Nephron progenitor cell (in vitro differentiated cells): ENCODE measurements around the gene TMEM62.
"Not testable (repeated sequence)": the region's sequence is repeated elsewhere in the genome, so short reads cannot be mapped to it uniquely, and the experiment has no call there.

Source experiments
- DNase-seq: peaks from one replicate; pipeline ENCODE4 v3.0.0; 2021
- H3K27ac Mint-ChIP-seq: 2 replicates; pipeline ENCODE4 v1.8.0; 2021; ENCODE audit warnings: mild to moderate bottlenecking, moderate library complexity, mixed read lengths
- H3K27me3 Mint-ChIP-seq: 2 replicates; pipeline ENCODE4 v1.8.0; 2021; ENCODE audit warnings: mild to moderate bottlenecking, low read depth, mixed read lengths; ENCODE audit not compliant: poor library complexity
- H3K36me3 Mint-ChIP-seq: 2 replicates; pipeline ENCODE4 v1.8.0; 2021; ENCODE audit warnings: low read depth, mixed read lengths
- H3K4me1 Mint-ChIP-seq: 2 replicates; pipeline ENCODE4 v1.8.0; 2021; ENCODE audit warnings: mixed read lengths
- H3K4me3 Mint-ChIP-seq: 2 replicates; pipeline ENCODE4 v1.8.0; 2021; ENCODE audit warnings: mild to moderate bottlenecking, moderate library complexity, mixed read lengths
- H3K9me3 Mint-ChIP-seq: 2 replicates; pipeline ENCODE4 v1.8.0; 2021; ENCODE audit warnings: mild to moderate bottlenecking, moderate library complexity, mixed read lengths
- TF ChIP-seq, protein P1 (sequence below): fragments of 200-600 bp; sonication (generic); IDR thresholded peaks from 2 replicates; pipeline ENCODE4 v1.5.0; 2021; ENCODE audit warnings: antibody characterized with exemption

The TMEM62 gene

DNA sequence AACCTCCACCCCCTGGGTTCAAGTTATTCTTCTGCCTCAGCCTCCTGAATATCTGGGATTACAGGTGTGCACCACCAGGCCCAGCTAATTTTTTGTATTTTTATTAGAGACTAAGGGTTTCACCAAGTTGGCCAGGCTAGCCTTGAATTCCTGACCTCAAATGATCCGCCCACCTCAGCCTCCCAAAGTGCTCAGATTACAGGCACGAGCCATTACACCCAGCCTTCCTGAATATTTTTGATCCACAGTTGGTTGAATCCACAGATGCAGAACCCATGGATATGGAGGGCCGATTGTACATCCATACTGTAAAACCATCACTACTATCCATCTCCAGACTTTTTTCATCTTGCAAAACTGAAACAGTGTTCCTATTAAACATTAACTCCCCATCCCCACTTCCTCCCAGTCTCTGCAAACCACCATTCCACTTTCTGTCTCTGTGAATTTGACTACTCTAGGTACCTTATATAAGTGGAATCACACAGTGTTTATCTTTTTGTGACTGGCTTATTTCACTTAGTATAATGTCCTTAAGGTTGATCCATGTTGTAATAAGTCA lies 8.2 kb upstream of the TMEM62 start:
- no peaks in the 10 kb centered on the region for H3K36me3 Mint-ChIP-seq
- peaks cover 28% of the 10 kb centered on the region for H3K9me3 Mint-ChIP-seq
- no peak overlapping the region for H3K27ac Mint-ChIP-seq
- TF ChIP-seq, protein P1, sequence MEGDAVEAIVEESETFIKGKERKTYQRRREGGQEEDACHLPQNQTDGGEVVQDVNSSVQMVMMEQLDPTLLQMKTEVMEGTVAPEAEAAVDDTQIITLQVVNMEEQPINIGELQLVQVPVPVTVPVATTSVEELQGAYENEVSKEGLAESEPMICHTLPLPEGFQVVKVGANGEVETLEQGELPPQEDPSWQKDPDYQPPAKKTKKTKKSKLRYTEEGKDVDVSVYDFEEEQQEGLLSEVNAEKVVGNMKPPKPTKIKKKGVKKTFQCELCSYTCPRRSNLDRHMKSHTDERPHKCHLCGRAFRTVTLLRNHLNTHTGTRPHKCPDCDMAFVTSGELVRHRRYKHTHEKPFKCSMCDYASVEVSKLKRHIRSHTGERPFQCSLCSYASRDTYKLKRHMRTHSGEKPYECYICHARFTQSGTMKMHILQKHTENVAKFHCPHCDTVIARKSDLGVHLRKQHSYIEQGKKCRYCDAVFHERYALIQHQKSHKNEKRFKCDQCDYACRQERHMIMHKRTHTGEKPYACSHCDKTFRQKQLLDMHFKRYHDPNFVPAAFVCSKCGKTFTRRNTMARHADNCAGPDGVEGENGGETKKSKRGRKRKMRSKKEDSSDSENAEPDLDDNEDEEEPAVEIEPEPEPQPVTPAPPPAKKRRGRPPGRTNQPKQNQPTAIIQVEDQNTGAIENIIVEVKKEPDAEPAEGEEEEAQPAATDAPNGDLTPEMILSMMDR = no peak
- no peak for DNase-seq
- peak overlapping the region; percentile 6 for H3K4me3 Mint-ChIP-seq
- peaks cover 67% of the 10 kb centered on the region for H3K27me3 Mint-ChIP-seq
- peaks cover 25% of the 10 kb centered on the region for H3K4me1 Mint-ChIP-seq

DNA sequence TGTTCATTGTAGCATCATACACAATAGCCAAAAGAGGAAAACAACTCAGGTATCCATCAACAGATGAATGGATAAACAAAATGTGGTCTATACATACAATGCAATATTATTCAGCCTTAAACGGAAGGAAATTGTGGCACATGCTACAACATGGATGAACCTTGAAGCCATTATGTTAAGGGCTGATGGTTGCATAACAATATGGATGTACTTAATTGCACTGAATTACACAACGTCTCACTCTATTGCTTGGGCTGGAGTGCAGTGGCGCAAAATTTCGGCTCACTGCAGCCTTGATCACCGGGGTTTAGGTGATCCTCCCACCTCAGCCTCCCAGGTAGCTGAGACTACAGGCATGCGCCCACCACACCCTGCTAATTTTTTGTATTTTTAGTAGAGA lies 7.0 kb upstream of the TMEM62 start:
- Mint-ChIP-seq H3K9me3 (peaks cover 28% of the 10 kb centered on the region), H3K4me1 (peaks cover 25% of the 10 kb centered on the region), H3K27ac (no peak overlapping the region), H3K4me3 (no peak overlapping the region), H3K36me3 (no peaks in the 10 kb centered on the region), H3K27me3 (peaks cover 66% of the 10 kb centered on the region)
- TF ChIP-seq, protein P1 = no peak
- DNase-seq = no peak

DNA sequence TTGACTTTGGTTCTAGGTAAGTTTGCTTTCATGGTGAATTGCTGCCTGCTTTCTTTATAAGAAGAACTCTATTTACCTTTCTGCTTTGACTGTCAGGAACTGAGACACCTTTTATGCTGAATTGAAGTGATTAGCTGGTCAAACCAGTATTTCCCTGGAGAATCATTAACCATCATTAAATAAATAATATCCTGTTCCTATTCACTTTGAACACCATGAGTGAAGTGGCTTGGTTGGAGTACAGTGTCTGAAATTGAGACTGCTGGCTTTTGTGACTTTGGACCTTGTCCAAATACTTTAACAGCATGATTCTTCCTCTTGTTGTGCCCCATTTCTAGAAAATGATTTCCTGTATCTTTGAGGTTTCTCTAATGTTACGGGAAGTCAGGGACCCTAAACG lies 5.6 kb upstream of the TMEM62 start:
- Mint-ChIP-seq H3K9me3 (peaks cover 28% of the 10 kb centered on the region), H3K4me3 (no peak overlapping the region), H3K27me3 (peaks cover 72% of the 10 kb centered on the region), H3K36me3 (no peaks in the 10 kb centered on the region), H3K27ac (no peak overlapping the region), H3K4me1 (peaks cover 18% of the 10 kb centered on the region)
- TF ChIP-seq, protein P1 = no peak
- DNase-seq = no peak

DNA sequence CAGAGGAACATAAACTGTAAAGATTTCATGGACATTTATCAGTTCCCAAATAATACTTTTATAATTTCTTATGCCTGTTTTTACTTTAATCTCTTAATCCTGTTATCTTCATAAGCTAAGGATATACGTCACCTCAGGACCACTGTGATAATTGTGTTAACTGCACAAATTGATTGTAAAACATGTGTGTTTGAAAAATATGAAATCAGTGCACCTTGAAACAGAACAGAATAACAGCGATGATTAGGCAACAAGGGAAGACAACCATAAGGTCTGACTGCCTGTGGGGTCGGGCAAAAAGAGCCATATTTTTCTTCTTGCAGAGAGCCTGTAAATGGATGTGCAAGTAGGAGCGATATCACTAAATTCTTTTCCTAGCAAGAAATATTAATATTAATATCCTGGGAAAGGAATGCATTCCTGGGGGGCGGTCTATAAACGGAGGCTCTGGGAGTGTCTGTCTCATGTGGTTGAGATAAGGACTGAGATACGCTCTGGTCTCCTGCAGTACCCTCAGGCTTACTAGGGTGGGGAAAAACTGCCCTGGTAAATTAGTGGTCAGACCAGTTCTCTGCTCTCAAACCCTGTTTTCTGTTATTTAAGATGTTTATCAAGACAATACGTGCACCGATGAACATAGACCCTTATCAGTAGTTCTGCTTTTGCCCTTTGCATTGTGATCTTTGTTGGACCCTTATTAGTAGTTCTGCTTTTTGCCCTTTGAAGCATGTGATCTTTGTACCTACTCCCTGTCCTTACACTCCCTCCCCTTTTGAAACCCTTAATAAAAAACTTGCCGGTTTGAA lies 5.0 kb upstream of the TMEM62 start:
- H3K27me3 Mint-ChIP-seq = peaks cover 72% of the 10 kb centered on the region
- peaks cover 12% of the 10 kb centered on the region for H3K4me1 Mint-ChIP-seq
- not testable (repeated sequence) for DNase-seq, H3K36me3 Mint-ChIP-seq, H3K4me3 Mint-ChIP-seq, H3K27ac Mint-ChIP-seq
- peaks cover 28% of the 10 kb centered on the region for H3K9me3 Mint-ChIP-seq

DNA sequence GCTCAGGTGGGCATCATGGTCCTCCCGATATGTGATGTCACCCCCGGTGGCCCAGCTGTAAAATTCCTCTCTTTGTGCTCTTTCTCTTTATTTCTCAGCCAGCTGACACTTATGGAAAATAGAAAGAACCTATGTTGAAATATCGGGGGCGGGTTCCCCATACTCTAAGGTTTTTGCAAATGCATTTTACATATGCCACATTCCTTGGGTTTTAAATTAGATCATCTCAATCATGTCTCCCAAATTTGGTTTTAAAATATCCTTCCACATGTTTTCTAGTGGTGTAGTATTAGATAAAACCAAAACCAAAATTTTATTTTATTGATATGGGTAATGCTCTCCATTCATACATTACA lies 4.4 kb upstream of the TMEM62 start:
- no peak for DNase-seq
- Mint-ChIP-seq H3K36me3 (no peaks in the 10 kb centered on the region), H3K4me3 (no peak overlapping the region), H3K27me3 (peaks cover 72% of the 10 kb centered on the region), H3K4me1 (peaks cover 10% of the 10 kb centered on the region), H3K27ac (no peak overlapping the region), H3K9me3 (peaks cover 28% of the 10 kb centered on the region)
- TF ChIP-seq, protein P1 = no peak

DNA sequence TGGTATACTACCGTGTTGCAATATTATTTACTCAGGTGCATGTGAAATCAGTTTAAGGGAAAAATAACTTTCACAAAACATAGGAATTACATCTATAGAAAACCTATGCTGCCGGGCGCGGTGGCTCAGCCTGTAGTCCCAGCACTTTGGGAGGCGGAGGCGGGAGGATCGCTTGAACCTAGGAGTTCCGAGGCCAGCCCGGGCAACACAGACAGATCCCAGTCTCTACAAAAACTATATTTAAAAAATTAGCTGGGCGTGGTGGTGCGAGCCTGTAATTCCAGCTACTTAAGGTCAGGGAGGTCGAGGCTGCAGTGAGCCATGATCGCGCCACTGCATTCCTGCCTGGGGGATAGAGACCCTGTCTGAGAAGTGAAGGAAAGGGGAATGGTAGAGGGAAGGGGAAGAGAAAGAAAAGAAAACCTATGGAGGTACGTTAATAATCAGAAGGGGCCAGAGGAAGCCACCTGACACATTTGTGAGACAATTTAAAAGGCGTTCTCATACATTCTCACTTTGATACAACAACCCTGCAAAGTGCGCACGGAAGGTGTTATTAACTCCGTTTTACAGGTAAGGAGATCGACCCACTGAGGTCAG lies 456 bp upstream of the TMEM62 start:
- Mint-ChIP-seq H3K4me3 (peak overlapping the region; percentile 85), H3K36me3 (no peaks in the 10 kb centered on the region), H3K27me3 (peaks cover 64% of the 10 kb centered on the region), H3K27ac (no peak overlapping the region), H3K9me3 (peaks cover 22% of the 10 kb centered on the region), H3K4me1 (peaks cover 10% of the 10 kb centered on the region)
- TF ChIP-seq, protein P1 = no peak
- DNase-seq = peak; percentile 12
